PC-3 (cell line): ENCODE measurements around the gene ERCC6L2. TPM values are rescaled to one million over a fixed set of nuclear protein-coding genes. Genes with fewer than 3 reads are reported as not detected.

ENCODE experiments used
- ATAC-seq: fragments of 200-7000 bp; cut with Tn5 transposase; 2 replicates; pipeline ENCODE4 v1.9.1; 2020; ENCODE audit warnings: mild to moderate bottlenecking, moderate library complexity
- BruUV-seq: library from RNA; stranded (reverse); fragments of 400-500 nt; replicated peaks from 2 replicates; lab custom pipeline; 2021; lab: Mats Ljungman, UMichigan
- CTCF ChIA-PET: fragments of 300-600 bp; sonication (Branson Sonifier 250); formaldehyde crosslinking; loops from one replicate; lab custom pipeline; 2022; ENCODE audit warnings: antibody characterized with exemption; lab: Charles Lee
- POLR2A ChIA-PET: fragments of 300-600 bp; sonication (Branson Sonifier 250); formaldehyde crosslinking; loops from one replicate; lab custom pipeline; 2022; ENCODE audit warnings: antibody characterized with exemption; ENCODE audit not compliant: unreplicated experiment; lab: Charles Lee
- DNase-seq: peaks from one replicate; pipeline ENCODE4 v3.0.0-alpha.2; 2015
- H2AFZ ChIP-seq: fragments of 300-600 bp; sonication (generic); 2 replicates; pipeline ENCODE4 v1.6.0; 2016; ENCODE audit warnings: antibody characterized with exemption, low read length
- H3F3A ChIP-seq: fragments of 300-600 bp; sonication (generic); one replicate; pipeline ENCODE4 v1.6.0; 2017; ENCODE audit warnings: antibody characterized with exemption, low read length, control low read depth, mild to moderate bottlenecking; ENCODE audit not compliant: unreplicated experiment
- H3K27ac ChIP-seq: fragments of 300-600 bp; sonication (generic); 2 replicates; pipeline ENCODE4 v1.5.1; 2016; ENCODE audit warnings: mild to moderate bottlenecking, low read length
- H3K27me3 ChIP-seq: fragments of 300-600 bp; sonication (generic); 2 replicates; pipeline ENCODE4 v1.6.1; 2016; ENCODE audit warnings: low read length, mixed read lengths
- H3K36me3 ChIP-seq: fragments of 300-600 bp; sonication (generic); 2 replicates; pipeline ENCODE4 v1.6.1; 2016; ENCODE audit warnings: low read depth, mixed run types, low read length, mixed read lengths
- H3K4me1 ChIP-seq: fragments of 300-600 bp; sonication (generic); 2 replicates; pipeline ENCODE4 v1.5.1; 2016; ENCODE audit warnings: low read length; ENCODE audit not compliant: insufficient read depth
- H3K4me2 ChIP-seq: fragments of 300-600 bp; sonication (generic); 2 replicates; pipeline ENCODE4 v1.6.0; 2016; ENCODE audit warnings: low read length
- H3K4me3 ChIP-seq: fragments of 300-600 bp; sonication (generic); 2 replicates; pipeline ENCODE4 v1.5.1; 2016; ENCODE audit warnings: mild to moderate bottlenecking, low read length, mixed read lengths
- H3K79me2 ChIP-seq: fragments of 300-600 bp; sonication (generic); 2 replicates; pipeline ENCODE4 v1.6.1; 2017; ENCODE audit warnings: low read length, mixed read lengths
- H3K9ac ChIP-seq: fragments of 300-600 bp; sonication (generic); 2 replicates; pipeline ENCODE4 v1.6.0; 2016; ENCODE audit warnings: mild to moderate bottlenecking, low read length
- H3K9me2 ChIP-seq: fragments of 300-600 bp; sonication (generic); replicated peaks from 2 replicates; pipeline ENCODE4 v1.6.1; 2016; ENCODE audit warnings: mixed run types, low read length, mixed read lengths
- H3K9me3 ChIP-seq: fragments of 300-600 bp; sonication (generic); 2 replicates; pipeline ENCODE4 v1.6.1; 2016; ENCODE audit warnings: low read length, mixed read lengths
- H4K20me1 ChIP-seq: fragments of 300-600 bp; sonication (generic); 2 replicates; pipeline ENCODE4 v1.6.1; 2016; ENCODE audit warnings: low read length, mixed read lengths
- EZH2 ChIP-seq: fragments of 300-600 bp; sonication (generic); IDR thresholded peaks from one replicate; pipeline ENCODE4 v1.6.1; 2017; ENCODE audit warnings: antibody characterized with exemption, mild to moderate bottlenecking, low read length; ENCODE audit not compliant: unreplicated experiment
- EZH2phosphoT487 ChIP-seq: fragments of 300-600 bp; sonication (generic); IDR thresholded peaks from 2 replicates; pipeline ENCODE4 v1.6.1; 2018; ENCODE audit warnings: mild to moderate bottlenecking, antibody characterized with exemption, low read length, borderline replicate concordance
- intact Hi-C: fragments of 100-400 bp; cut with micrococcal nuclease; formaldehyde crosslinking; loops from 2 replicates; pipeline ENCODE4 v1.9.0; 2023
- total RNA-seq: library from RNA; depleted of rRNA; stranded (reverse); fragments of >200 nt; gene quantifications from 2 replicates; pipeline ENCODE4 v1.2.3, GENCODE V29; 2014
- TF ChIP-seq, protein P1 (sequence below): fragments of 300-600 bp; sonication (generic); conservative IDR thresholded peaks from 2 replicates; pipeline ENCODE4 v1.5.1; 2017; ENCODE audit warnings: antibody characterized with exemption, low read depth, mild to moderate bottlenecking, low read length

ERCC6L2 gene
- total RNA-seq, 1 experiment from 2014 or later, result 18.8 TPM

DNA sequence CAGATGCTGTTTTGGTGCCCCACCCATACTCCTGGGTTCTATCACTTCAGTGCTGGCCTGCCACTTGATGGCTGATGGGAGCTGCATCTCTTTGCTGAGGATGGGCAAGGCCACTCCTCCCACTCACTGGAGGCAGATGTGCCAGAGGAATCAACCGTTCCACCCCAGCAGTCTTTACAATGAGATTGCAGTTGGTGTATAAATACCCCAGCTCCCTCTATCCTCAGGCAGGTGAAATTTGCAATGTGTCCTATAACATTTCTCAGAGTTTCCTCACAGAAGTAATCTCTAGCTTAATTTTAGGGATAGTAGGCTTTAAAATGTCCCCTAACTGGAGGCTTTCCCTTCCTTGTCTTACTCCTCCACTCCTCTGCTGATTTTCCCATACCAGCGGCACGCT lies 36.5 kb upstream of the ERCC6L2 start:
- TF ChIP-seq, protein P1, sequence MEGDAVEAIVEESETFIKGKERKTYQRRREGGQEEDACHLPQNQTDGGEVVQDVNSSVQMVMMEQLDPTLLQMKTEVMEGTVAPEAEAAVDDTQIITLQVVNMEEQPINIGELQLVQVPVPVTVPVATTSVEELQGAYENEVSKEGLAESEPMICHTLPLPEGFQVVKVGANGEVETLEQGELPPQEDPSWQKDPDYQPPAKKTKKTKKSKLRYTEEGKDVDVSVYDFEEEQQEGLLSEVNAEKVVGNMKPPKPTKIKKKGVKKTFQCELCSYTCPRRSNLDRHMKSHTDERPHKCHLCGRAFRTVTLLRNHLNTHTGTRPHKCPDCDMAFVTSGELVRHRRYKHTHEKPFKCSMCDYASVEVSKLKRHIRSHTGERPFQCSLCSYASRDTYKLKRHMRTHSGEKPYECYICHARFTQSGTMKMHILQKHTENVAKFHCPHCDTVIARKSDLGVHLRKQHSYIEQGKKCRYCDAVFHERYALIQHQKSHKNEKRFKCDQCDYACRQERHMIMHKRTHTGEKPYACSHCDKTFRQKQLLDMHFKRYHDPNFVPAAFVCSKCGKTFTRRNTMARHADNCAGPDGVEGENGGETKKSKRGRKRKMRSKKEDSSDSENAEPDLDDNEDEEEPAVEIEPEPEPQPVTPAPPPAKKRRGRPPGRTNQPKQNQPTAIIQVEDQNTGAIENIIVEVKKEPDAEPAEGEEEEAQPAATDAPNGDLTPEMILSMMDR, result no peak
- TF ChIP-seq EZH2phosphoT487 (no peak), EZH2 (no peak)
- POLR2A ChIA-PET, result no interaction called here

DNA sequence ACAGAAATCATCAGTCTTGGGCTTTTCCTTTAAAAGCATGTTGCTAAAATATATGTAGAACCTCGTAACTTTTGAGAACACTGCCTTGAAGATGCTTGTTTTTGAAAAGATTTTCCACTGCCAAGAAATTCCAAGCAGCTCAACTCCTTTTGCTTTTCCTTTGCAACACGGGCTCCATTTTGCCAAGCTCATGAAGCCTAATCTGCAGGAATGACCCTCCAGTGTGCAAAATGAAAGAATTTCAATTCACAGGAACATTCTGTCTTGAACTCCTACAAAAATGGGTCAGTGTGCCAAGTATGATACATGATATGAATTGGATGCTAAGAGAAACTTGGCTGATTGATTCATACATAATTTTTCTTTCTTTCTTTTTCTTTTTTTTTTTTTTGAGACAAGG lies 35.4 kb upstream of the ERCC6L2 start:
- Histone ChIP-seq H3K9ac (no peak overlapping the region), H4K20me1 (no peaks in the 10 kb centered on the region), H3K36me3 (no peaks in the 10 kb centered on the region), H3K9me2 (no peaks in the 10 kb centered on the region), H3K9me3 (no peaks in the 10 kb centered on the region), H2AFZ (no peak overlapping the region), H3K27me3 (no peaks in the 10 kb centered on the region), H3K4me2 (no peak overlapping the region), H3K4me3 (no peak overlapping the region), H3K4me1 (no peaks in the 10 kb centered on the region), H3K27ac (no peak overlapping the region), H3K79me2 (no peaks in the 10 kb centered on the region), H3F3A (no peaks in the 10 kb centered on the region)
- ChIA-PET POLR2A (no interaction called here), CTCF (no interaction called here)
- TF ChIP-seq EZH2phosphoT487 (no peak), EZH2 (no peak)
- TF ChIP-seq, protein P1, result no peak
- no peak for ATAC-seq
- BruUV-seq, result no TSS peak
- no peak for DNase-seq
- intact Hi-C loops, result no loop called here

More for the DNA sequence above, 36.5 kb upstream of the ERCC6L2 start:
- Histone ChIP-seq H3K4me2 (no peak overlapping the region), H3K9me2 (no peaks in the 10 kb centered on the region), H3F3A (no peaks in the 10 kb centered on the region), H3K36me3 (no peaks in the 10 kb centered on the region), H4K20me1 (no peaks in the 10 kb centered on the region), H2AFZ (no peak overlapping the region), H3K79me2 (no peaks in the 10 kb centered on the region), H3K27me3 (no peaks in the 10 kb centered on the region), H3K4me3 (no peak overlapping the region), H3K9ac (no peak overlapping the region), H3K27ac (no peak overlapping the region), H3K9me3 (no peaks in the 10 kb centered on the region), H3K4me1 (no peaks in the 10 kb centered on the region)
- no TSS peak for BruUV-seq
- no peak for DNase-seq
- intact Hi-C loops, result no loop called here
- CTCF ChIA-PET, result no interaction called here
- ATAC-seq, result no peak

DNA sequence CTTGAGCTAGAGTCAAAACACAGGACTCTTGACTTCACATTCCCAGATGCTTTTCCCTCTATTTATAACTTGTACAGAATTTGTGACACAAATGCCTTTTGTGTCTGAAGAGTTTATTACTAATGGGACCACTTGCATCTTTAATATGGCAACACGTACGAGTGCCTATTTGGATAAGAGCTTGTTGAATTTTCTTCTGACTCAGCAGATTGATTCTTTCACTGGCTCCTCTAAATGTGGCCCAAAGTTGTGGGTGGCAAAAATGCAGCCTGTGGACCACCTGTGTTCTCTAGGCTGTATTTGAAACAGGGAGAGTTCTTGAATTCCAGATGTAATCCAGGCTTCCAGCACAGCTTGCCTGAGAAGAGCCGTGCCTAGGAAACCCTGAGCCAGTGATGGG lies 34.1 kb upstream of the ERCC6L2 start:
- ChIA-PET POLR2A (no interaction called here), CTCF (no interaction called here)
- DNase-seq (no peak), ATAC-seq (no peak)
- no peak overlapping the region for H3K4me3 ChIP-seq
- H3K9me2 ChIP-seq, result no peaks in the 10 kb centered on the region
- no peaks in the 10 kb centered on the region for H3K27me3 ChIP-seq
- no TSS peak for BruUV-seq
- H3K27ac ChIP-seq, result no peak overlapping the region
- no peaks in the 10 kb centered on the region for H3K9me3 ChIP-seq
- no peak overlapping the region for H2AFZ ChIP-seq
- no peaks in the 10 kb centered on the region for H3K79me2 ChIP-seq
- no peak overlapping the region for H3K4me2 ChIP-seq
- no peaks in the 10 kb centered on the region for H3K36me3 ChIP-seq
- H3K9ac ChIP-seq, result no peak overlapping the region
- intact Hi-C loops, result no loop called here
- H4K20me1 ChIP-seq, result no peaks in the 10 kb centered on the region
- no peak for TF ChIP-seq EZH2phosphoT487
- TF ChIP-seq, protein P1, result no peak
- TF ChIP-seq EZH2, result no peak
- H3F3A ChIP-seq, result no peaks in the 10 kb centered on the region
- H3K4me1 ChIP-seq, result no peaks in the 10 kb centered on the region
